Astrocyte of the cerebellum (primary cell): ENCODE measurements around the gene C2orf92.

ENCODE experiments used
- DNase-seq: peaks from one replicate; pipeline ENCODE4 v3.0.0-alpha.2; 2011; ENCODE audit warnings: low read depth
- H3K4me3 ChIP-seq: 2 replicates; pipeline ENCODE4 v1.5.1; 2011; ENCODE audit warnings: mild to moderate bottlenecking, low read depth, low read length, moderate library complexity
- in situ Hi-C: cut with HindIII; loops from 2 replicates; pipeline ENCODE4 v1.10.0; 2017; ENCODE audit warnings: low sequenced_read_pairs
- TF ChIP-seq, protein P1 (sequence below): IDR thresholded peaks from 2 replicates; pipeline ENCODE4 v1.5.1; 2012; ENCODE audit warnings: low read length, low read depth, moderate library complexity, mild to moderate bottlenecking; ENCODE audit errors: missing control alignments

The C2orf92 gene

DNA sequence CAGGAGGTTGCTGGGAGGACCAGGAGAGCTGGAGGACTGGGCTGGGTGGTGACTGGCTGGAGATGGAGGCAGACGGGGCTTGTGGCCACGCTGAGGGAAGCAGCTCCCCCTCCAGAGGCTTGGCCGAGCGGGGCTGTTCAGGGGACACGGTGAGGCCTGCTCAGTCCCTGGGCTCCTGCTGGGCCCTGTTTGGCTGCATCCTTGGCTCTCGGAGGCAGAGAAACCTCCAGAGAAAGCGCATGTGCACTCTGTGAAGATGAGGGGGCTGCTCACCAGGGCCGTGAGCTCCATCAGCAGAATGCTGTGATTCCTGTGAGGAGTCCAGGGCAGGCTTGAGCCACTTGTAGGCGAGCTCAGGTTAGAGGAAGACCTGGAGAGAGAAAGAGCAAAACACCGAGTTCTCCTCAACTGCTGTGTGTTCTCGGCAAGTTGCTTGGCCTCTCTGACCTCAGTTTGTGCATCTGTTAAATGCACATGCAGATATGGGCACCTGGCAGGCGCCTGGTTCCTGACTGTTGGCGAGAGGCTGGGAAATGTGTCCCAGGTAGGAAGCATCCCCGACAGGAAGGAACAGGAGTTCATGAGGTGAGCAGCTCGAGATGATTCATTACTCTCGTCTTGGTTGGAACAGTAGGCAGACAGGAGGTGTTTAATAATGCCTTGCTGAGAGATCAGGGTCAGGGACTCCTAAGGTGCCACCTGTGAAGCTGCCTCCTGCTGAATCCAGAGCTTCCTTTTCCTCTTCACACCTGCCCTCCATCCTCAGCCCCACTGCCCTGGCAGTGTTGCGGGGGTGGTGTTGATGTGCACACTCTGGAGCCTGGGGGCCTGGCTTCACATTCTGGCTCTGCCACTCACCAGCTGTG, 44.8 kb downstream of the C2orf92 start:
- TF ChIP-seq, protein P1, sequence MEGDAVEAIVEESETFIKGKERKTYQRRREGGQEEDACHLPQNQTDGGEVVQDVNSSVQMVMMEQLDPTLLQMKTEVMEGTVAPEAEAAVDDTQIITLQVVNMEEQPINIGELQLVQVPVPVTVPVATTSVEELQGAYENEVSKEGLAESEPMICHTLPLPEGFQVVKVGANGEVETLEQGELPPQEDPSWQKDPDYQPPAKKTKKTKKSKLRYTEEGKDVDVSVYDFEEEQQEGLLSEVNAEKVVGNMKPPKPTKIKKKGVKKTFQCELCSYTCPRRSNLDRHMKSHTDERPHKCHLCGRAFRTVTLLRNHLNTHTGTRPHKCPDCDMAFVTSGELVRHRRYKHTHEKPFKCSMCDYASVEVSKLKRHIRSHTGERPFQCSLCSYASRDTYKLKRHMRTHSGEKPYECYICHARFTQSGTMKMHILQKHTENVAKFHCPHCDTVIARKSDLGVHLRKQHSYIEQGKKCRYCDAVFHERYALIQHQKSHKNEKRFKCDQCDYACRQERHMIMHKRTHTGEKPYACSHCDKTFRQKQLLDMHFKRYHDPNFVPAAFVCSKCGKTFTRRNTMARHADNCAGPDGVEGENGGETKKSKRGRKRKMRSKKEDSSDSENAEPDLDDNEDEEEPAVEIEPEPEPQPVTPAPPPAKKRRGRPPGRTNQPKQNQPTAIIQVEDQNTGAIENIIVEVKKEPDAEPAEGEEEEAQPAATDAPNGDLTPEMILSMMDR: no peak
- DNase-seq: no peak
- in situ Hi-C loops: no loop called here
- H3K4me3 ChIP-seq: no peak overlapping the region

DNA sequence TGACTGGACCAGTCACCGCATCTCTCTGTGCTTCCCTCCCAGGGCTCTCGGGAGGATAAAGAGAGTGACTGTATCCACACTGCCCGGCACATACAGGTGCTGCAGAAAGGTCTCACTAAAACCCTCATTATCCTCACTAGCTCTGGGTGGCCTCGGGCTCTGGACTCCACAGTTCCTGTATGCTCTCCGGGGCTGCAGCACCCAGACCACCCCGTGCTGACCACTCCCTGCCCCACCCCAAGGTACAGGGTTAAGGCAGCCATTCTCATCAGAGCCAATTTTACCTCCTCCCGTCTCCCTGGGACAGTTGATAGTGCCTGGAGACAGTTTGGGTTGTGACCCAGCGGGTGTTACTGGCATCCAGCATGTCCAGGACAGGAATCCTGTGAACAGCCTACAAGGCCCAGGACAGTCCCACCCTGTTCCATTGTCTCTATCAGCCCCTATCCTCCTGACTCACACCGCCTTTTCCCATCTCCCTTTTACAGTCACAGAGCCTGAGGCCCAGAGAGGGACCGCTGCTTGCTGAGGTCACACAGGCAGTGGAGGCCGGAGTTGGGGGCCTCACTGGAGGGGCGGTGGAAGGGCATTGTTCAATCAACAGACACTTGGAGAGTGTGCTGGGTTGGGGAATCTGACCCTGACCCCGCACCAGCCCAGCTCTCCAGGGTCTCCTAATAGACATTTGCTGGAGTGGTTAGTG, 45.6 kb downstream of the C2orf92 start:
- in situ Hi-C loops: no loop called here
- H3K4me3 ChIP-seq: no peak overlapping the region
- no peak for DNase-seq
- TF ChIP-seq, protein P1: no peak

DNA sequence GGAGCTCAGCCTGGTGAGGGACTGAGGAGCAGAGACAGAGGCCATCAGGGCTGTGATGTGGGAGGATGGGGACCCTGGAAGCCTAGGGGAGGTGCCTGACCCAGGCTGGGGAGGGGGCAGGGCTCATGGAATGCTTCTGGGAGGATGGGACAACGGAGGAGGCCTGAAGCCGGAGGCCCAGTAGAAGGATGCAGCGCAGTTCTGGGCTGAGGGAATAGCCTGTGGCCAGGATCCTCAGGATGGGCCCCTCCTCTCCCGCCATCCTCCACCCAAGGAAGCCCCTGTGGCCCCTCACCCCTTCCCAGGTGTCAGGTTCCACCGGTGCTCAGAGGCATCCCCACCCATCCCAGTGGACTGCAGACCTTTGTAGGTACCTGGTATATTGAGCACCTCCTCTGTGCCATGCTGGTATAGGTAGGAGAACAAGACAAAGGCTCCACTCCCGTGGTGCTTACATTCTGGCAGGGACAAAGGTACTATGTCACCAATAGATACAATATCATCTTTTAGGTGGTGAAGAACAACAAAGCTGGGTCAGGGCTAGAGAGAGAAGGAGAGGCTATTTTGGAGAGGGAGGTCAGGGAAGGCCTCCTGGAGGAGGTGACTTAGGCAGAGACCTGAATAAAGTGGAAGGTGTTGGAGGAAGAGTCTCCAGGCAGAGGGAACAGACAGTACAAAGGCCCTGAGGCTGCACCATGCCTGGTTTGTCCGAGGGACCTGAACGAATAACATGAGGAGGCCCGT, 46.6 kb downstream of the C2orf92 start:
- H3K4me3 ChIP-seq: no peak overlapping the region
- TF ChIP-seq, protein P1: no peak

DNA sequence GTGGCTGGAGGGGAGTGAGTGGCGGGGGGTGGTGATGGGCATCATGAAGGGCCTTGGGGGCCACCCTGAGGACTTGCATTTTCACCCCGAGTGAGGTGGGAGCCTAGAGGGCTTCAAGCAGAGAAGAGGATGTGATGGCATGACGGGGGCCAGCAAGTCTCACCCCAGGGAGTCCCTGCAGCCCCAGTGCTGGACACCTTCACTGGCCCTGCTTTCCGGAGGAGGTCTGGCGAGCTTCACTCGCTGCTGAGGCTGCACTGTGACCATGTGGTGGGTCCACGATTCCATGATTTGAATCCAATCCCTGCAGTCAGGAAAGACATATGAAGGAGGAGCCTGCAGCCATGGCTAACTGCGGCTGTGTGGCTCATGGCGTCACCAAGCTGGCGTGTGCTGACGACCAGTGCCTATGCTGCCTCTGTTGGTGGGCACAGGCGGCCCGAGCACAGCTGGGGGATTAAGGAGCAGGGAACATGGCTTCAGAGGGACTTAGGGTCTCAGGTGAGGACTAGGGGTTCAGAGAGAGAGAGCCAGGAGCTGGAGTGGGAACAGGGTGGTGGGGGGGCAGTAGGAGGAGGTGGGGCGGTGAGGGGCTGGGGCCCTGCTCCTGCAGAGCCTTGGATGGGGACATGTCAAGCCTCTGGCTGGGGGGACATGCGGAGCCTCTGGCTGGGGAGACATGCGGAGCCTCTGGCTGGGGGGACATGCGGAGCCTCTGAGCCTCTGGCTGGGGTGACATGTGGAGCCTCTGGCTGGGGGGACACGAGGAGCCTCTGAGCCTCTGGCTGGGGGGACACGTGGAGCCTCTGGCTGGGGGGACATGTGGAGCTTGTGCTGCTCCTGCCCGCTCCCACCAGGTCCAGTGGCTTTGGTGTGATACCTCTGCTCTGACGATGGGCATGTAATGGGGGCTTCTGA, 47.4 kb downstream of the C2orf92 start:
- TF ChIP-seq, protein P1: no peak
- in situ Hi-C loops: no loop called here
- H3K4me3 ChIP-seq: no peak overlapping the region
- no peak for DNase-seq

More for the DNA sequence above, 46.6 kb downstream of the C2orf92 start:
- no peak for DNase-seq
- in situ Hi-C loops: no loop called here

DNA sequence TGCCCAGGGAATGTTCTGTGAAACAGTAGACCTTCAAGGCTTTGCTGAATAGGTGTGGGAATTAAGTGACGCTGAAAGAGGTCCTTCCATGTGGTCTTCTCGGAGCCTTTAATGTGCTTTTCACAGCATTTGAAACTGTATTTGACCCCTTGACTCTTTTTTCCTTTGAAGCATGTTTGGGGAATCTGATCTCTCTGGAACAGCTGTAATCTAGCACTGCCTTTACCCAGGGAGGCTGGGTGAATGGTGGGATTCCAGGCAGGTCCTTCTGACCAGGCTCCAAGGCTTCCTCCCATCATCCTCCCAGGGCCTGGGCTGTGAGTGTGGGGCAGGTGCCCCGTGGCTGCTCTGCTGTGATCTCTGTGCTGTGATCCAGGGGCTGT, 48.1 kb downstream of the C2orf92 start:
- H3K4me3 ChIP-seq: no peak overlapping the region
- TF ChIP-seq, protein P1: no peak
- no peak for DNase-seq
- in situ Hi-C loops: no loop called here
